ENCODE measurements around the gene EFCAB6.

Gene EFCAB6

GRCh38 chr22:43625242-43625641 is 186.9 kb downstream of the EFCAB6 start:
- no peak overlapping the region for H3K4me3 ChIP-seq (ENCODE audit: low read depth, low read length, poor library complexity, severe bottlenecking)
- H3K9ac ChIP-seq (ENCODE audit: low read length): no peak overlapping the region
- TF ChIP-seq CTCF (IDR thresholded peaks at IDR 0.05; ENCODE audit: low read length): no peak
- no peak for TF ChIP-seq EZH2 (IDR thresholded peaks at IDR 0.05; ENCODE audit: borderline replicate concordance, low read length)
- no peaks in the 10 kb centered on the region for H3K4me1 ChIP-seq (ENCODE audit: insufficient read depth, low read length, severe bottlenecking)
- H3K9me3 ChIP-seq (ENCODE audit: low read length): no peaks in the 10 kb centered on the region
- no peak overlapping the region for H2AFZ ChIP-seq (ENCODE audit: low read length)
- H3K79me2 ChIP-seq (ENCODE audit: insufficient read depth, low read length): no peaks in the 10 kb centered on the region
- H4K20me1 ChIP-seq (ENCODE audit: insufficient read depth, low read length): no peaks in the 10 kb centered on the region
- H3K27me3 ChIP-seq (ENCODE audit: insufficient read depth, low read length): no peaks in the 10 kb centered on the region
- no peak overlapping the region for H3K4me2 ChIP-seq (ENCODE audit: low read length)
- no peaks in the 10 kb centered on the region for H3K36me3 ChIP-seq (ENCODE audit: insufficient read depth, low read length)
- no peaks in the 10 kb centered on the region for H3F3A ChIP-seq (ENCODE audit: insufficient read depth, low read length)
- no peaks in the 10 kb centered on the region for H3K9me2 ChIP-seq (ENCODE audit: low read depth, low read length)
- H3K27ac ChIP-seq (ENCODE audit: low read depth, low read length, poor library complexity, severe bottlenecking): no peak overlapping the region

GRCh38 chr22:43624144-43624998 is 187.7 kb downstream of the EFCAB6 start:
- TF ChIP-seq EZH2 (IDR thresholded peaks at IDR 0.05; ENCODE audit: borderline replicate concordance, low read length): no peak
- no peak for TF ChIP-seq CTCF (IDR thresholded peaks at IDR 0.05; ENCODE audit: low read length)
- Histone ChIP-seq H3K4me1 (ENCODE audit: insufficient read depth, low read length, severe bottlenecking) (no peaks in the 10 kb centered on the region), H3K36me3 (ENCODE audit: insufficient read depth, low read length) (no peaks in the 10 kb centered on the region), H4K20me1 (ENCODE audit: insufficient read depth, low read length) (no peaks in the 10 kb centered on the region), H3F3A (ENCODE audit: insufficient read depth, low read length) (no peaks in the 10 kb centered on the region), H3K27ac (ENCODE audit: low read depth, low read length, poor library complexity, severe bottlenecking) (no peak overlapping the region), H3K27me3 (ENCODE audit: insufficient read depth, low read length) (no peaks in the 10 kb centered on the region), H3K9ac (ENCODE audit: low read length) (no peak overlapping the region), H3K79me2 (ENCODE audit: insufficient read depth, low read length) (no peaks in the 10 kb centered on the region), H3K9me3 (ENCODE audit: low read length) (no peaks in the 10 kb centered on the region), H3K4me2 (ENCODE audit: low read length) (no peak overlapping the region), H2AFZ (ENCODE audit: low read length) (no peak overlapping the region), H3K4me3 (ENCODE audit: low read depth, low read length, poor library complexity, severe bottlenecking) (no peak overlapping the region), H3K9me2 (ENCODE audit: low read depth, low read length) (no peaks in the 10 kb centered on the region)

- Histone ChIP-seq H3K36me3 (ENCODE audit: insufficient read depth, low read length) (no peaks in the 10 kb centered on the region), H3K27me3 (ENCODE audit: insufficient read depth, low read length) (no peaks in the 10 kb centered on the region), H3K4me1 (ENCODE audit: insufficient read depth, low read length, severe bottlenecking) (no peaks in the 10 kb centered on the region), H3K9ac (ENCODE audit: low read length) (no peak overlapping the region), H3K4me3 (ENCODE audit: low read depth, low read length, poor library complexity, severe bottlenecking) (no peak overlapping the region), H3K27ac (ENCODE audit: low read depth, low read length, poor library complexity, severe bottlenecking) (no peak overlapping the region), H2AFZ (ENCODE audit: low read length) (no peak overlapping the region), H3K9me3 (ENCODE audit: low read length) (no peaks in the 10 kb centered on the region), H3K79me2 (ENCODE audit: insufficient read depth, low read length) (no peaks in the 10 kb centered on the region), H4K20me1 (ENCODE audit: insufficient read depth, low read length) (no peaks in the 10 kb centered on the region), H3K9me2 (ENCODE audit: low read depth, low read length) (no peaks in the 10 kb centered on the region), H3K4me2 (ENCODE audit: low read length) (no peak overlapping the region), H3F3A (ENCODE audit: insufficient read depth, low read length) (no peaks in the 10 kb centered on the region)
- no peak for TF ChIP-seq EZH2 (IDR thresholded peaks at IDR 0.05; ENCODE audit: borderline replicate concordance, low read length)
- TF ChIP-seq CTCF (IDR thresholded peaks at IDR 0.05; ENCODE audit: low read length): no peak
These were observed 189.2 kb downstream of the EFCAB6 start for GRCh38 chr22:43622886-43623285.
